Prostate gland (tissue), 2 donors: ENCODE data around the gene MYZAP. TPM values are rescaled to one million over a fixed set of nuclear protein-coding genes. Genes with fewer than 3 reads are reported as not detected.

Experiments
- DNase-seq: peaks from one replicate; pipeline ENCODE4 v3.0.0-alpha.2; 2019; ENCODE audit warnings: low spot score
- H3K27ac ChIP-seq, 2 donors: fragments of 200-600 bp; sonication (generic); 2 replicates each; pipeline ENCODE4 v1.5.1; 2017 to 2019
- H3K27me3 ChIP-seq: fragments of 200-600 bp; sonication (generic); replicated peaks from 2 replicates; pipeline ENCODE4 v1.5.1; 2019; ENCODE audit not compliant: insufficient read depth
- H3K36me3 ChIP-seq, 2 donors: fragments of 200-600 bp; sonication (generic); 1 replicate in 1 of 2; 2 replicates in 1 of 2; pipeline versions ENCODE4 v1.5.1 to v1.8.1; 2017 to 2019
- H3K4me1 ChIP-seq: fragments of 200-600 bp; sonication (generic); replicated peaks from 2 replicates; pipeline ENCODE4 v1.5.1; 2019
- H3K4me3 ChIP-seq, 2 donors: fragments of 200-600 bp; sonication (generic); 2 replicates each; pipeline ENCODE4 v1.5.1; 2017 to 2019
- H3K9me3 ChIP-seq: fragments of 200-600 bp; sonication (generic); 2 replicates; pipeline ENCODE4 v1.5.1; 2017
- CTCF ChIP-seq, 4 experiments: fragments of 200-600 bp in 2 of 4; fragments of 450-650 bp in 2 of 4; sonication (generic) in 2 of 4; IDR thresholded peaks; 1 replicate in 3 of 4; 2 replicates in 1 of 4; pipeline ENCODE4 v1.5.1; 2016 to 2019; ENCODE audit warnings: antibody characterized with exemption in 4 of 4, mild to moderate bottlenecking in 2 of 4, moderate library complexity in 2 of 4
- POLR2A ChIP-seq: fragments of 450-650 bp; IDR thresholded peaks from one replicate; pipeline ENCODE4 v1.6.1; 2016; ENCODE audit warnings: antibody characterized with exemption, mild to moderate bottlenecking
- POLR2AphosphoS5 ChIP-seq: sonication (generic); formaldehyde crosslinking; IDR thresholded peaks from one replicate; pipeline ENCODE4 v1.6.1; 2017; ENCODE audit warnings: antibody characterized with exemption
- WGBS: methylation state at CpG from one replicate; pipeline ENCODE4 v1.1.5; 2018; 5-methylcytosine and 5-hydroxymethylcytosine counted together
- intact Hi-C: fragments of 100-400 bp; cut with DNase I; formaldehyde crosslinking; loops from one replicate; pipeline ENCODE4 v1.14.2; 2022
- total RNA-seq, 2 donors: library from RNA; depleted of rRNA; stranded (reverse); fragments of >200 nt; gene quantifications; one replicate each; pipeline ENCODE4 v1.1.0, GENCODE V29; 2016

Gene MYZAP
- total RNA-seq, 2 donors from 2014 or later, result 14.9 to 25.1 TPM

DNA sequence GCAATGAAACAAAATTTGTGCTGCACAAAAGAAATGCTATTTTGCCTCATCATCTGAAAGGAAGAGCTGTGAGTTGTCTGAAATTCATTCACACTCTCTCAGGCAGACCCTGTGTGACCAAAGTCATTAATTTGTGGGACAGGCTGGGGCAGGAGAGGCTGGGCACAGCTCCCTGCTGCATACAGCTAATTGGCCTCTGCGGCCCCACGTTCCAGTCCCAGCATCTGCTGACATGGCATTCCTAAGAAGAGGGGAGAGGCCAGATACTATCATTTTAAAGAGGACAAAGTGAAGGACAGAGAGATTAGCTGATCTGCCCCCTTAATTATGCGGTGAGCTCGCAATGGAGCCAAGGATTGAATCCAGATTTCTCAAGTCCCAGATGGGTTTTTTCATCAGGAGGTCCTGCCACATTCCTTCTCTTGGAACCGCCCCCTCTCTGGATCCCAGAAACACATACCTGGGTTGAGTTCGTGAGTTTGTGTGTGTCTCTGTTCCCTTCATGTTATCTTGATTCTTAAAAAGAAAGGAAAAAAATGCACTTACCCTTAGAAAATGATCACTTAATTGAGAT is 139.9 kb downstream of the MYZAP start:
- WGBS, result 19% methylated on average over 6 of the region's 6 CpGs
- intact Hi-C loops, result no loop called here

DNA sequence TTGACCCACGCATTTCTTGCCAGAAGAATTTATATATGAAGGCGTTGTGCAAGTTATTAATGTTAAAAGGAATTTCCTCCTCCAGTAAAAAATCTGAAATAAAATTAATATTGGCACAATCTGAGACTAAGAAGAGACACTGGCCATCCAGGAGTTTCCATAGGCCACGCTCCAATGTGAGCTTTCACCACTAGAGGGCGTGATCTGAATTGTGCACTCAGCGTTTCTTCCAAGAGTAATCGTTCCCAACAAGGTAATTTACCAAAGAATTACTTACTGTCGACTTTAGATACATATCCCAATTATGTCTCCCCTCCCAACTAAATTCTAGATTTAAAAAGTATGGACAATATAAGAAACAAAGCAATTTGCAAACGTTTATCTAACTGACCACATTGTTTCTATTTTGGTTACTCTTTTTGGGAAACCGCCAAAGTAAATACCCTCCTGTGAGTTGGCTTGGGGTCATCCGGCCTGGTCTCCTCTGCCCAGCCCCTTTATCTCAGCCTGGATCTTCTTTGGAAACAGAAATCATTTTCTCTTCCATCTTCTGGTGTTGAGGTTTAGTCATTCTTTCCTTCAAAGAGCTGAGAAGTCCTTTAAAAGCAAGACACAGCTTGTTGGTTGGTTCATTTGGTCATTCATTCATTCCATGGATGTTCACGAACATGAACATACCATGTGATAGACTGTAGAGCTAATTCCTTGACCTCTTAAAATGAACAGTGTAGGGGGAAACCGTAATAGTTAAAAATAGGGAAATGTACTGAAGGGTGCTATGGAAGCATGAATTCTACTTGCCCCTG is 141.0 kb downstream of the MYZAP start:
- intact Hi-C loops, result no loop called here
- Histone ChIP-seq H3K36me3 (no peaks in the 10 kb centered on the region), H3K27ac (no peak overlapping the region), H3K4me3 (no peak overlapping the region), H3K4me1 (no peaks in the 10 kb centered on the region), H3K27me3 (no peaks in the 10 kb centered on the region), H3K9me3 (no peaks in the 10 kb centered on the region)
- WGBS, result 57% methylated on average over 12 of the region's 12 CpGs
- TF ChIP-seq CTCF (IDR thresholded peaks at IDR 0.05) (peak; percentile 42 to 67 (median 53)), POLR2A (no peak)
- DNase-seq, result peak; percentile 31

More for the DNA sequence above, 139.9 kb downstream of the MYZAP start:
- Histone ChIP-seq H3K9me3 (no peaks in the 10 kb centered on the region), H3K27ac (no peak overlapping the region), H3K4me1 (no peaks in the 10 kb centered on the region), H3K4me3 (no peak overlapping the region), H3K36me3 (no peaks in the 10 kb centered on the region), H3K27me3 (no peaks in the 10 kb centered on the region)
- no peak for TF ChIP-seq POLR2AphosphoS5
- TF ChIP-seq POLR2A, result no peak
- no peak for TF ChIP-seq CTCF (IDR thresholded peaks at IDR 0.05)
- DNase-seq, result peak; percentile 17

- TF ChIP-seq POLR2AphosphoS5 (no peak), POLR2A (no peak), CTCF (IDR thresholded peaks at IDR 0.05) (no peak)
Measured at GRCh38 chr15:57734860-57735259, 143.2 kb downstream of the MYZAP start.

More at GRCh38 chr15:57734860-57735259, 143.2 kb downstream of the MYZAP start:
- WGBS, result 35% methylated on average over 2 of the region's 2 CpGs
- Histone ChIP-seq H3K9me3 (no peaks in the 10 kb centered on the region), H3K4me3 (no peak overlapping the region), H3K27ac (no peak overlapping the region), H3K36me3 (no peaks in the 10 kb centered on the region), H3K27me3 (no peaks in the 10 kb centered on the region), H3K4me1 (no peaks in the 10 kb centered on the region)
- intact Hi-C loops, result no loop called here
- no peak for DNase-seq

Other genes starting within 250 kb of the MYZAP start
- 10 to 100 TPM; 49.0 to 65.6 TPM for gene CGNL1, start 215.4 kb upstream of the MYZAP start, total RNA-seq
- gene POLR2M, start 114.8 kb downstream of the MYZAP start, total RNA-seq, result 100 to 1,000 TPM; 148 to 172 TPM